HG03159 (cell line): Measurements from ENCODE around the gene EFNA4.

ENCODE experiments used
- ATAC-seq: cut with Tn5 transposase; IDR thresholded peaks from one replicate; pipeline ENCODE4 v1.9.1; 2021; ENCODE audit warnings: mild to moderate bottlenecking, moderate library complexity; ENCODE audit not compliant: unreplicated experiment

EFNA4 gene

DNA sequence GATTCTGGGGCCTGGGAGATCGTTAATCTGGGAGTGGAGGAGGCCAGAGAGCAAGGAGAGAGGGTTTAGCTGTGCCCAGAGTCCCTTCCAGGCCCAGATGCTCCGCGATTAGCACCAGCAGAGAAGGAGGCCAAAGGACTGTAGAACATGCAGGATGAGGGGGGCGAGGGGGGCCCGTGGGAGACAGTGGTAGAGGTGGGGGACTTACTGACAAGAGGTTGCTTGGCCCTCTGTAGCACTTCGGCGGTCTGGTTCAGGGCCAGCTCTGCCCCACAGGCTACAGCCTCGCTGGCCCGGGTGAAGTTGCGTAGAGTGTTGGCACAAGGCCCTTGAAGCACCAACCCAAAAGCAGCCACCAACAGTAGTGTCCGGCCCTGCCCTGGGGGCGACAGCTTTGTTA, 30.7 kb upstream of the EFNA4 start:
- no peak for ATAC-seq

- ATAC-seq = no peak
Measured at GRCh38 chr1:155033524-155033923, 30.0 kb upstream of the EFNA4 start, which contains the start of the genes DCST1 and DCST2. Gene DCST1 (plus strand): TSS chr1:155033824. CDS start chr1:155034037, 213 bp downstream. Gene DCST2 (minus strand): TSS chr1:155033781. CDS start chr1:155033701, 80 bp downstream.

GRCh38 chr1:155034318-155035208, 29.0 kb upstream of the EFNA4 start:
- no peak for ATAC-seq

GRCh38 chr1:155035936-155036335, 27.6 kb upstream of the EFNA4 start:
- ATAC-seq = no peak

- no peak for ATAC-seq
Measured at GRCh38 chr1:155037043-155037442, 26.5 kb upstream of the EFNA4 start.

DNA sequence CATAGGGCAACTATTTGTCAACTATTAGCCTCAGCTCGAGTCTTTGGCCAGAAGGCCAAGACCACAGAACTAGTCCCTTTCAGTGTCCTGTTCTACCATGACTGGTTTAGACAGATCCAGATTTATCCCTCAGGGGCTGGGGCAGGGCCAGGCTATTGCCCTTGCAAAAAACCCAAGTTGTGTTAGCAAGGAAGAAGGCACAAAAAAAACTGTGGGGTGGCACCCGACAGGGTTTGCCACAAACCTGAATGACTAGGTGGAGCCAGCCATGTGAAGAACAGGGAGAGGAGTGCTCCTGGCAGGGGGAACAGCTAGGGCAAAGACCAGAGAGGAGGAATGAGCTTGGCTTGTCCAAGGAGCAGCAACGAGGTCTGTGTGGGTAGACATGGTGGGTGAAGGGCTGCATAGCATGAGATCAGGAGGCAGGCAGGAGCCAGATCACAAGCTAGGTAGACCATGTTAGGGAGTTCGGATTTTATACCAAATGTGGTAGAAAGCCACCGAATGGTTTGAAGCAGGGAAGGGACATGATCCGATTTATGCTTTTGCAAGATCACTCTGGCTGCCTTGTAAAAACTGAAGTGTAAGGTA, 25.6 kb upstream of the EFNA4 start:
- ATAC-seq = no peak

- no peak for ATAC-seq
Measured at GRCh38 chr1:155038602-155039307, 24.8 kb upstream of the EFNA4 start.

GRCh38 chr1:155039308-155039669, 24.3 kb upstream of the EFNA4 start:
- no peak for ATAC-seq

- ATAC-seq = no peak
Measured at GRCh38 chr1:155040358-155041093, 23.0 kb upstream of the EFNA4 start.

DNA sequence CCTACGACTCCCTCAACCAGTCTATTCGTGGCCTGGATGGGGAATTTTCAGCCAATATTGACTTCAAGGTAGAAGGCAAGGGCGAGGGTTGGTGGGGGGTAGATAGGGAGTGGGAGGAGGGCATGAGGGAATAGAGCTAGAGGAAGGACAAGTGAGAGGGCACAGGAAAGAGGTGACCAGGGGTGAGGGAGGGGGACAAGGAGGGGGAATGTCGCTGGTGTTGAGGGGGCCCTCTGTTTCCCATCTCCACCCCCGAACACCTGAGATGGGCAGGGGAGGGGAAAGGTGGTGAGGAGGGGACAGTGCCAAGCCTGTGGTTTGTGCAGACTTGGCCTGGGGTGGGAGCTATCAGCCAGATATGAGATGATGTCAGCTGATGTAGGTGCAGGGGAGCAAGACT, 20.8 kb upstream of the EFNA4 start:
- no peak for ATAC-seq

DNA sequence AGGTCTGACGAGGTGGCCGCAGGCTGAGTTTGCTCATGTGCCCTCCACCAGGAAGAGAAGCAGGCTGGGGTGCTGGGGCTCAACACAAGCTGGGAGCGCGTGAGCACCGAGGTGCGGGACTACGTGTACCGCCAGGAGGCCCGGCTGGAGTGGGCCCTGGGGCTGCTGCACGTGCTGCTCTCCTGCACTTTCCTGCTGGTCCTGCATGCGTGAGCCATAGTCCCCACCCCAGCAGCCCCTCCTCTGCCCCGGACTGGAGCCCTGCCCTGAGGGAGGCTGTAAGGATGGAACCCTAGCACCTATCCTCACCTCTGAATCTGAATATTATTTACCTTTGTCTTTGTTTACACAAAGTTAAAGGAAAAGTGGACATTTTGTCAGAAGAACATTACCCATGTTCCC, 20.2 kb upstream of the EFNA4 start:
- ATAC-seq = no peak

GRCh38 chr1:155043793-155044192, 19.7 kb upstream of the EFNA4 start:
- no peak for ATAC-seq

DNA sequence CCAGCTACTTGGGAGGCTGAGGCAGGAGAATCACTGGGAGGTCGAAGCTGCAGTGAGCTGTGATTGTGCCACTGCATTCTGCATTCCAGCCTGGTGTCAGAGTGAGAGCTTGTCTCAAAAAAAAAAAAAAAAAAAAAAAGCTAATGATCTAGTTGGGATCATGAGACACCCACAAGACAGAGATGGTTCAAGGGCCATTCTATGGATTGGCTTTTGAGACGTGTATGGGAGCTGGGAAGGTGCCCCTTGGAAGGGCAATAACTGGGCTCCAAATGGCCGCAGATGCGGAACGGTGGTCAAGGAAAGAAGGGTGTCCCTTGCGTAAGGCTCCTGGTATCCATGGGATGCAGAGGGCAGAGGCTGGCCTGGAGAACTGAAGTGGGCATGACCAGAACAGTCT, 19.2 kb upstream of the EFNA4 start:
- no peak for ATAC-seq

GRCh38 chr1:155044812-155045657, 18.5 kb upstream of the EFNA4 start:
- ATAC-seq = no peak

GRCh38 chr1:155048449-155049334, 14.8 kb upstream of the EFNA4 start:
- no peak for ATAC-seq

- ATAC-seq = no peak
Measured at GRCh38 chr1:155049651-155050559, 13.6 kb upstream of the EFNA4 start.

DNA sequence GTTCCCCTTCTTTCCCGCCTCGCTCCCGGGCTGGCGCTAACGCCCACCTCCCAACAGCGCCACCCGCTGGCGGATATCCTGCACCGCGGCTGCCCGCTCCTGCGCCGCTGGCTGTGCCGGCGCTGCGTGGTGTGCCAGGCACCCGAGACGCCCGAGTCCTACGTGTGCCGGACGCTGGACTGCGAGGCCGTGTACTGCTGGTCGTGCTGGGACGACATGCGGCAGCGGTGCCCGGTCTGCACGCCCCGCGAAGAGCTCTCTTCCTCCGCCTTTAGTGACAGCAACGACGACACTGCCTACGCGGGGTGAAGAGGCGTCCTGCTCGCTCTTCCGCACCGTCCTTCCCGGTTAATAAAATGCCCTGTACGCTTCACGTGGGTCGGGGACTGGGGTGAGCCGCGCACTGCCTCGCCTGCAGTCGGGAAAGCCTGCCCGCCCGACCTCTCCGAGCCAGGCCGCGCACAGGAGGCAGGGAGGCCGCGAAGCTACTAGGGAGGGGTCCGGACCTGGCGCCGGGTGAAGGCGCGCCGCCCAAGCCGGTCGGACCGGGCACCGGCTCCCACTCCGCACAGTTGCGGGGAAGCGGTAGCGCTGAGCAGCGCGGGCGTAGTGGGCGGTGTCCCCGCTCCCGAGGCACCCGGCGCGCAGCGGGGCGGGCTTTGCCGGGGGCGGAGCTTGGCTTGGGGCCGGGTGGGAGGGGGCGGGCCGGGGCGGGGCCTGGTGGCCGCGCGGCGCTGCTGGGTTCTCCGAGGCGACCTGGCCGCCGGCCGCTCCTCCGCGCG, 12.8 kb upstream of the EFNA4 start, which contains the start of gene ADAM15:
TSS of gene ADAM15 (plus strand) at position 757 of the 782 bp plus-strand sequence. CDS start 71 bp downstream, outside the sequence.
- peak; percentile 70 for ATAC-seq
